GM18858 (cell line): ENCODE results near the gene TLDC2.
"Not testable (repeated sequence)": the region's sequence is repeated elsewhere in the genome, so short reads cannot be mapped to it uniquely, and the experiment has no call there.

Experiments used
- ATAC-seq: cut with Tn5 transposase; IDR thresholded peaks from one replicate; pipeline ENCODE4 v1.9.1; 2021; ENCODE audit not compliant: unreplicated experiment

The TLDC2 gene

GRCh38 chr20:36905566-36905965 is 29.6 kb downstream of the TLDC2 start:
- not testable (repeated sequence) for ATAC-seq

GRCh38 chr20:36906086-36906485 is 30.1 kb downstream of the TLDC2 start:
- not testable (repeated sequence) for ATAC-seq

DNA sequence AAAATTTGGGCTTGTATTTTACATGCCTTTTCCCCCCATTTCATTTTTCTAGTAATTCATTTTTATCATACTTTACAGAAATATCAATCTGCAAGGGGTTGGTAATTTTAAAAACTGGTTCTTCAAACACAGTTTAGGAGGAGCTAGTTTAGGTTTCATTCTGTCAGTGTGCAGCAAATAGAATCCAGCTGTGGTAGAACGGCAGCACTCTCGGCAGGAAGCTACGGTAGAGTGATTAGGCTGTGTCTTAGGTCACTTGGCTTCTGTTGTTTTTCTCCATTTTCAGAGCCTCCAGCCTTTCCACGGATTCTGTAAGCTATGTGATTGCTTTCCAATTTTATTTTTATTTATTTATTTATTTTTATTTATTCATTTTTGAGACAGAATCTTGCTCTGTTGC is 32.7 kb downstream of the TLDC2 start:
- no peak for ATAC-seq

GRCh38 chr20:36916199-36916598 is 40.3 kb downstream of the TLDC2 start:
- no peak for ATAC-seq

DNA sequence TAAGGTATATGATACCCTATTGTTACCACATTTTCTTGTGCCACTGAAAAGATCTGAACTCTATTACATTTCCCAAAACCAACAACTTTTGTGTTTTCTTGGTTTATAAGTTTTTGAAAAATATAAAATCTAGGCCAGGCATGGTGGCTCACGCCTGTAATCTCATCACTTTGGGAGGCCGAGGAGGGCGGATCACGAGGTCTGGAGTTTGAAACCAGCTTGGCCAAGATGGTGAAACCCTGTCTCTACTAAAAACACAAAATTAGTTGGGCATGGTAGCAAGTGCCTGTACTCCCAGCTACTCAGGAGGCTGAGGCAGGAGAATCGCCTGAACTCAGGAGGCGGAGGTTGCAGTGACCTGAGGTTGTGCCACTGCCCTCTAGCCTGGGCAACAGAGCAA is 41.3 kb downstream of the TLDC2 start:
- no peak for ATAC-seq

DNA sequence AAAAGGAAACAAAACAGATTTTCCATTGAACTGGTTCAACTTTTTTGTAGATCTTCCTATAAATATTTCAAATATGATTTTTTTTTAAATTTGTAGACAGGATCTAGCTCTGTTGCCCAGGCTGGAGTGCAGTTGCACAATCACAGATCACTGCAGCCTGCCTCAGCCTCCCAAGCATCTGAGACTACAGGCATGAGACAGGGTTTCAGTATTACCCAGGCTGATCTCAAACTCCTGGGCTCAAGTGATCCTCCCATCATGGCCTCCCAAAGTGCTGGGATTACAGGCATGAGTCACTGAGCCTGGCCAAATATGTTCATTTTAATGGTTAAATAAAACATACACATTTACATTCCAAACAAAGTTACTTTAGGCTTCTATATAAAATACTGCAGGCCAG is 42.0 kb downstream of the TLDC2 start:
- ATAC-seq: no peak

DNA sequence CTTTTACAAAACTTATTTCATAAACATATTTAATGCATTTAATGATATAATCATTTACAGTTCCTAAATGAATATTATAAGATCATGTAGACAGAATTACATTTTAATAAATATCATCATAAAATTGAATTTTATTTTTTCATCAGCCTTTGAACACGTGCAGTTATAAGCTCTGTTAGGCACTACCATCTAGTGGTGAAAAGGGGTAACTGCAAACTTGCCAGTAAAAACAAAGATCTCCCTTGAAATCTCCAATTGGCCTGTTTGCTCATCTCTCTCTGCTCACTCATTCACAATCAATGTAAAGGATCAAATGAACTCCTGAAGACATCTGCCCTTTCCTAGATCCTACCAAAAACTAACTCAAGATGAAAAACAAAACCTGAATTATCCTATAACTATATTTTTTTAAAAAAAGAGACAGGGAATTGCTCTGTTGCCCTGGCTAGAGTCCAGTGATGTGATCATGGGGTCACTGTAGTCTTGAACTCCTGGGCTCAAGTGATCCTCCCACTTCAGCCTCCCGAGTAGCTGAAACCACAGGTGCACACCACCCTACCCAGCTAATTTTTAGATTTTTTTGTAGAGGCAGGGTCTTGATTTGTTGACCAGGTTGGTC is 43.9 kb downstream of the TLDC2 start:
- no peak for ATAC-seq

GRCh38 chr20:36920334-36920730 is 44.4 kb downstream of the TLDC2 start:
- no peak for ATAC-seq

DNA sequence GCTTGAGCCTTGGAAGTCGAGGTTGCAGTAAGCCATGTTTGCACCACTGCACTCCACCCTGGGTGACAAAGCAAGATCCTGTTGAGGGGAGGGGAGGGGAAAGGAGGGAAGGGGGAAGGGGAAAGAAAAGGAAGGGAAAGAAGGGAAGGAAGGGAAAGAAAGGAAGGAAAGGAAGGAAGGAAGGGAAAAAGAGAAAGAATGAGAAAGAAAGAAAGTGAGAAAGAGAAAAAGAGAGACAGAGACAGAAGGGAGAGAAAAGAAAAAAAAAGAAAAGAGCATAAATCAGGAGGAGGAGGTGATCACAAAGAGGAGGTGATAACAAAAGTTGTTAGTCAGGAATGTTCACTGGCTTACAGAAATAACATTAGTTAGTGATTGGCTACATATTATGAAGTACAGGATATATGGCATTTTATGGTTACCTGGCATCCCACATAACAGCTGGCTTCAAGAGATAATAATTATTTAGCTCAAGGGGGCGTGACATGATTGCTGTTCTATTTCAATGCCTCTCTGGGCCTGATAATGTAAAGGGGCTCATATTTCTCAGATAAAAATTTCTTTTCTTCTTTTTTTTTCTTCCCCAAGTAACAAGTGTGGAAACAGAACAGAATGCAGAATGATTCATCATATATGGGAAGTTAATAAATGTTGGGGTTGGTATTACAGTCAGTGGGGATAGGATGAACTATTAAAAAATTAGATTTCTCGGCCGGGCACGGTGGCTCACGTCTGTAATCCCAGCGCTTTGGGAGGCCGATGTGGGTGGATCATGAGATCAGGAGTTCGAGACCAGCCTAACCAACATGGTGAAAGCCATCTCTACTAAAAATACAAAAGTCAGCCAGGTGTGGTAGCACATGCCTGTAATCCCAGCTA is 48.5 kb downstream of the TLDC2 start:
- ATAC-seq: no peak

GRCh38 chr20:36925234-36925633 is 49.3 kb downstream of the TLDC2 start:
- ATAC-seq: no peak

GRCh38 chr20:36926653-36927200 is 50.8 kb downstream of the TLDC2 start:
- no peak for ATAC-seq

GRCh38 chr20:36927704-36928103 is 51.8 kb downstream of the TLDC2 start:
- ATAC-seq: no peak

DNA sequence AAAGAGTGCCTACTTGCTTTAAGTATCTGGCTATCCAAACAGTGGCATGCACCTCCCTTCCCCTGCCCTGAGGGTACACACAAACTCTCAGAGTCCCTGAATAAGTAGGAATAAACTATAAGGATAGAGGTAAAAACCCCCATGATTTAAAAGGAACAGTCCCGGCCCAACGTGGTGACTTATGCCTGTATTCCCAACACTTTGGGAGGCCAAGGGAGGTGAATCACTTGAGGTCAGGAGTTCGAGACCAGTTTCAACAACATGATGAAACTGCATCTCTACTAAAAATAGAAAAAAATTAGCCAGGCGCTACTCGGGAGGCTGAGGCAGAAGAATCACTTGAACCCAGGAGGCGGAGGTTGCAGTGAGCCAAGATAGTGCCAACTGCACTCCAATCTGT is 53.4 kb downstream of the TLDC2 start:
- no peak for ATAC-seq

- no peak for ATAC-seq
Measured at GRCh38 chr20:36929691-36930090, 53.8 kb downstream of the TLDC2 start.

DNA sequence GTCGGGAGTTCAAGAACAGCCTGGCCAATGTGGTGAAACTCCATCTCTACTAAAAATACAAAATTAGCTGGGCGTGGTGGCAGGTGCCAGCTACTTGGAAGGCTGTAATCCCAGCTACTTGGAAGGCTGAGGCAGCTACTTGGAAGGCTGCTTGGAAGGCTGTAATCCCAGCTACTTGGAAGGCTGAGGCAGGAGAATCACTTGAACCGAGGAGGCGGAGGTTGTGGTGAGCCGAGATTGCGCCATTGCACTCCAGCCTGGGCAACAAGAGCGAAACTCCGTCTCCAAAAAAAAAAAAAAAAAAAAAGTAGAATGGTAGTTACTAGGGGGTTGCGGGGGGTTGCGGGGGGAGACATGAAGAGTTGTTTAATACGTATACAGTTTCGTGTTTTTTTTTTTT is 56.1 kb downstream of the TLDC2 start:
- not testable (repeated sequence) for ATAC-seq

DNA sequence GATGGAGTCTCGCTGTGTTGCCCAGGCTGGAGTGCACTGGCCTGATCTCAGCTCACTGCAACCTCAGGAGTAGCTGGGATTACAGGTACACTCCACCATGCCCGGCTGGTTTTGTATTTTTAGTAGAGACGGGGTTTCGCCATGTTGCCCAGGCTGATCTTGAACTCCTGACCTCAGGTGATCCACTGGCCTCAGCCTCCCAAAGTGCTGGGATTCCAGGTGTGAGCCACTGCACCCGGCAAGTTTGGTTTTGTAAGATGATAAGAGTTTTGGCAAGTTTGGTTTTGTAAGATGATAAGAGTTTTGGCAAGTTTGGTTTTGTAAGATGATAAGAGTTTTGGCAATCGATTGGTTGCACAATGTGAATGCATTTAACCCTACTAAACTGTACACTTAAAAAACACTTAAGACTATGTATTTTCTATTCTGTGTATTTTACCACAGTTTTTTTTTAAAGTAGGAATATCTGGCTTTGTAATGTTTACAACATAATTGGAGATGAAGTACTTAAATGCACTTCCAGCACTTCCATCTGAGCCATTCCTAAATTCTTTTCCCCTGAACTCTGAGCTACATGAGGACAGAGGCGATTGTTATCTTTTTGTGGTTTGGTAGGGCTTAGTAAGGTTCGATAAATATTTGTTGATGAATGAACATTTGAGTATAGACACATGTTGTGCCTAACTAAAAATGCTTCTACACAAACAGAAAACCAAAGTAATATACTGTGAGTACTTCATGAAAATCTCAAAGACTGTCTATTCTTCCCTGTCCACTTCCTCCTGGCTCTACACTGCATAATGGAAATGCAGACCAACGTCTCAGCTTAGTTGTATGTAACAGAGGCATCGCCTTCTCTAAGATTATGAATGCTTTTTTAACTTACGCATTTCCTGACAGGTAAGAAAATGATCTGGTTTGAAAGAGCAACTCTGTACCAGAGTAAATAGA is 56.8 kb downstream of the TLDC2 start:
- no peak for ATAC-seq

DNA sequence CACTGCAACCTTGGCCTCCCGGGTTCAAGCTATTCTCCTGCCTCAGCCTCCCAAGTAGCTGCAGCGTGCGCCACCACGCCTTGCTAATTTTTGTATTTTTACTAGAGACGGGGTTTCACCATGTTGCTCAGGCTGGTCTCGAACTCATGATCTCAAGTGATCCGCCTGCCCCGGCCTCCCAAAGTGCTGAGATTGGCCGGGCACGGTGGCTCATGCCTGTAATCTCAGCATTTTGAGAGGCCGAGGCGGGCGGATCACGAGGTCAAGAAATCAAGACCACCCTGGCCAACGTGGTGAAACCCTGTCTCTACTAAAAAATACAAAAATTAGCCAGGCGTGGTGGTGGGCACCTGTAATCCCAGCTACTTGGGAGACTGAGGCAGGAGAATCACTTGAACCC is 57.6 kb downstream of the TLDC2 start:
- not testable (repeated sequence) for ATAC-seq

DNA sequence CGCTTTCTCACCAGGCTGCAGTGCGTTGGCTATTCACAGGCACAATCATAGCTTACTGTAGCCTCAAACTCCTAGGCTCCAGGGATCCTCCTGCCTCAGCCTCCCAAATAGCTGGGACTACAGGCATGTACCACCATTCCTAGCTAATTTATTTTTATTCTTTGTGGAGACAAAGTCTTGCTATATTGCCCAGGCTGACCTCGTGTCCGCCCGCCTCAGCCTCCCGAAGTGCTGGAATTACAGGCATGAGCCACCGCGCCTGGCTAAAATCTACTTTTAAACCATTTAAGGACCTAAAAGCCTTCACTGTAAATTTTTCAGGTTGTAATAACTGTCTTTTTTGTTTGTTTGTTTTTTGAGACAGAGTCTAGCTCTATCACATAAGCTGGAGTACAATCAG is 60.4 kb downstream of the TLDC2 start:
- no peak for ATAC-seq

- not testable (repeated sequence) for ATAC-seq
Measured at GRCh38 chr20:36936761-36937401, 60.9 kb downstream of the TLDC2 start.

DNA sequence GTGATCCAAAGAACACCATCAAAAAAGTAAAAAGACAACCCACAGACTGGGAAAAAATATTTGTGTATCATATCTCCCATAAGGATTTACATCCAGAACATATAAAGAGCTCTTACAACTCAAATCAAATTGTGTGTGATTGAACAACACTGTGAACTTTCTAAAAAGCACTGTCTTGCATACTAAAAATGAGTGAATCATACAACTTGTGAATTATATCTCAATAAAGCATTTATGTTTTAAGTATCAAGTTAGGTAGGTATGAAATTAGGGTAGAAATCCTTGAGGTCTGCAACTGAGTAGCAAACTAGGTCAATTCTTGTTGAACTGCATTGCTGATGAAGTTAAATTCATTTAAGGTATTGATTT is 61.4 kb downstream of the TLDC2 start:
- ATAC-seq: no peak

- ATAC-seq: no peak
Measured at GRCh38 chr20:36941401-36941835, 65.5 kb downstream of the TLDC2 start.
